Prostate gland (tissue), 2 donors: Measurements from ENCODE around the gene MRPL50. TPM values are rescaled to one million over a fixed set of nuclear protein-coding genes. Genes with fewer than 3 reads are reported as not detected.

Experiments used
- DNase-seq: peaks from one replicate; pipeline ENCODE4 v3.0.0-alpha.2; 2019; ENCODE audit warnings: low spot score
- H3K27ac ChIP-seq, 2 donors: fragments of 200-600 bp; sonication (generic); 2 replicates each; pipeline ENCODE4 v1.5.1; 2017 to 2019
- H3K27me3 ChIP-seq: fragments of 200-600 bp; sonication (generic); replicated peaks from 2 replicates; pipeline ENCODE4 v1.5.1; 2019; ENCODE audit not compliant: insufficient read depth
- H3K36me3 ChIP-seq, 2 donors: fragments of 200-600 bp; sonication (generic); 1 replicate in 1 of 2; 2 replicates in 1 of 2; pipeline versions ENCODE4 v1.5.1 to v1.8.1; 2017 to 2019
- H3K4me1 ChIP-seq: fragments of 200-600 bp; sonication (generic); replicated peaks from 2 replicates; pipeline ENCODE4 v1.5.1; 2019
- H3K4me3 ChIP-seq, 2 donors: fragments of 200-600 bp; sonication (generic); 2 replicates each; pipeline ENCODE4 v1.5.1; 2017 to 2019
- H3K9me3 ChIP-seq: fragments of 200-600 bp; sonication (generic); 2 replicates; pipeline ENCODE4 v1.5.1; 2017
- CTCF ChIP-seq, 4 experiments: fragments of 200-600 bp in 2 of 4; fragments of 450-650 bp in 2 of 4; sonication (generic) in 2 of 4; IDR thresholded peaks; 1 replicate in 3 of 4; 2 replicates in 1 of 4; pipeline ENCODE4 v1.5.1; 2016 to 2019; ENCODE audit warnings: antibody characterized with exemption in 4 of 4, mild to moderate bottlenecking in 2 of 4, moderate library complexity in 2 of 4
- POLR2A ChIP-seq: fragments of 450-650 bp; IDR thresholded peaks from one replicate; pipeline ENCODE4 v1.6.1; 2016; ENCODE audit warnings: antibody characterized with exemption, mild to moderate bottlenecking
- POLR2AphosphoS5 ChIP-seq: sonication (generic); formaldehyde crosslinking; IDR thresholded peaks from one replicate; pipeline ENCODE4 v1.6.1; 2017; ENCODE audit warnings: antibody characterized with exemption
- WGBS: methylation state at CpG from one replicate; pipeline ENCODE4 v1.1.5; 2018; 5-methylcytosine and 5-hydroxymethylcytosine counted together
- intact Hi-C: fragments of 100-400 bp; cut with DNase I; formaldehyde crosslinking; loops from one replicate; pipeline ENCODE4 v1.14.2; 2022
- total RNA-seq, 2 donors: library from RNA; depleted of rRNA; stranded (reverse); fragments of >200 nt; gene quantifications; one replicate each; pipeline ENCODE4 v1.1.0, GENCODE V29; 2016

The MRPL50 gene
- total RNA-seq, 2 donors from 2014 or later, result 10.3 to 12.5 TPM

DNA sequence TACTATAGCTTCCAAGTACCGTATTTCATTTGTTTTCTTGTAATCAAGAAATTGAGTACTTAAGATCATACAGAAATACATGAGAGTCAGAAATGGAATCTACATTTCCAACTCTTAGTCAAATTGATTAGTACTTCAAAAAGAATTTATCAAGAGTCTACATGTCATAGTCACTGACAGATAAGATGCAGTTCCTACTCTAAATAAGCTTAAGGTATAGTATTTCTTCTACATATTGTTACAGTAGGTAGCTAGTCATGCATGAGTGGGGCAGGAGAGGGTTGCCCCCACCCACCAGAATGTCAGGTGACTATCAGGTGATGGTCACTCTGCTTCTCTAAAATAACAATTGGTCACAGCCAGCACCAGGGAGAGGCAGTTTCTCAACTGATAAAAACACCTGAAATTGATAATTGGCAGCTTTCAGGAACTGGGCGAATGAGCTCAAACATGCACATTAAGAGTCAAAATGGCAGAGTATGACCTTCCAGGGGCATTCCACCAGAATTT is 16.5 kb downstream of the MRPL50 start:
- no peaks in the 10 kb centered on the region for H3K9me3 ChIP-seq
- no peaks in the 10 kb centered on the region for H3K36me3 ChIP-seq
- TF ChIP-seq POLR2AphosphoS5, result no peak
- no peak for TF ChIP-seq POLR2A
- TF ChIP-seq CTCF (IDR thresholded peaks at IDR 0.05), result no peak
- H3K4me1 ChIP-seq, result no peaks in the 10 kb centered on the region
- DNase-seq, result no peak
- WGBS, result 97% methylated on average over 2 of the region's 2 CpGs
- H3K27ac ChIP-seq, result no peak overlapping the region
- H3K4me3 ChIP-seq, result no peak overlapping the region
- H3K27me3 ChIP-seq, result no peaks in the 10 kb centered on the region
- intact Hi-C loops, result no loop called here

GRCh38 chr9:101381118-101381517 is 17.3 kb downstream of the MRPL50 start:
- Histone ChIP-seq H3K4me3 (no peak overlapping the region), H3K27ac (no peak overlapping the region), H3K4me1 (no peaks in the 10 kb centered on the region), H3K36me3 (no peaks in the 10 kb centered on the region), H3K9me3 (no peaks in the 10 kb centered on the region), H3K27me3 (no peaks in the 10 kb centered on the region)
- WGBS, result 94% methylated on average over 3 of the region's 3 CpGs
- intact Hi-C loops, result no loop called here
- DNase-seq, result no peak
- TF ChIP-seq POLR2A, result no peak
- TF ChIP-seq CTCF (IDR thresholded peaks at IDR 0.05), result no peak
- TF ChIP-seq POLR2AphosphoS5, result no peak

DNA sequence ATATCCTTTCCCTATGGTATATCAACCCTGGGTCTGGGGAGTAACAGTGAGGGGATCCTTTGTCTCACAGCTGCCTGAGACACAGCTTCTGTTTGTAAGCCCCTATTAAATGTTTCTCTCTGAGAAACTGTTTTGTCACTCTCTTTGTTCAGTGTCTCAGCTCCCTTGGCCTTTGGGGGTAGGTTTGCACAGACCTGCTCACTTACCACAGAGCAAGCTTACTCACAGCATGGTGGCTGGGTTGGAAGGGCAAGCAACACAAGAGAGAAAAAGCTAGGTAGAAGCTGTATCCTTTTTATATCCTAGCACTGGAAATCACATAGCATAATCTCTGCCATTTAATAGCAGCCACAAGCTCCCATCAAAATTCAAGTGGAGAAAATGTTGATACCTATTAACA is 18.1 kb downstream of the MRPL50 start:
- Histone ChIP-seq H3K4me1 (no peaks in the 10 kb centered on the region), H3K4me3 (no peak overlapping the region), H3K27me3 (no peaks in the 10 kb centered on the region), H3K36me3 (no peaks in the 10 kb centered on the region), H3K27ac (no peak overlapping the region), H3K9me3 (no peaks in the 10 kb centered on the region)
- no peak for TF ChIP-seq POLR2A
- TF ChIP-seq POLR2AphosphoS5, result no peak
- TF ChIP-seq CTCF (IDR thresholded peaks at IDR 0.05), result no peak
- DNase-seq, result no peak
- intact Hi-C loops, result no loop called here

DNA sequence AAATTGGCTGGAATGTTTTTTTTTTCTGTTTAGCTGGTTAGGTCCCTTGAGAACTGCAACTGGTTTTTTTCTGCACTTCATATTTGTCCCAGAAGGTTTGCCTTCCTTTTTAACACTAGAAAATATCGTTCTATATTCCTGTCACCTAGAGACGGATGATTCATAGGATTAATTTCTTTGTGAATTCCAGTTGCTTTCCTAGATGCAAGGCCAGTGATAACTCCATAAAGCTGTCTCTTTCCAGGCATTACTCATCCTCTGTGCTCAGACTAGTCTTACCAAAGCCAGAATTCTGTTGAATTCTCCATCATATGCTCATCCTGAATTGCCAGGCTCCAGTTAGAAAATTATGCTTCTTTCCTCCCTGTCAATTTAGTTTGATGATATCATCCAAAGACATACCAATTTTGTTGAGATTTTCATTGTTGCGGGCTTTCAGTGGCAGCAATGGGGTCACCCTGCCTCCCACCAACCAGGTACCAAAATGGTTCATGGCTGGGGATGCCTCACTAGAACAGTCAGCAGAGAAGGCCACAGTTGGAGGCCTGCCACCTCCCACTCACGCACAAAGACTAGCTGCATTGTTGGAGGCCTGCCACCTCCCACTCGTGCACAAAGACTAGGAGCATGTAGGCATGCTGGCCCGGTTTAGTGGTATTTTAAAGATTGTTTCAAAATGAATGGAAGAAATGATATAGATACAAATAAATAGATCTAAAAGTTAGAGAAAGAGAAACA is 22.1 kb downstream of the MRPL50 start:
- Histone ChIP-seq H3K4me3 (no peak overlapping the region), H3K27me3 (no peaks in the 10 kb centered on the region), H3K36me3 (no peaks in the 10 kb centered on the region), H3K27ac (no peak overlapping the region), H3K9me3 (no peaks in the 10 kb centered on the region), H3K4me1 (no peaks in the 10 kb centered on the region)
- intact Hi-C loops, result no loop called here
- WGBS, result 55% methylated on average over 6 of the region's 6 CpGs
- TF ChIP-seq CTCF (IDR thresholded peaks at IDR 0.05) (no peak), POLR2A (no peak), POLR2AphosphoS5 (no peak)
- no peak for DNase-seq

GRCh38 chr9:101375546-101375945 is 22.9 kb downstream of the MRPL50 start:
- Histone ChIP-seq H3K27ac (no peak overlapping the region), H3K9me3 (no peaks in the 10 kb centered on the region), H3K4me3 (no peak overlapping the region), H3K4me1 (no peaks in the 10 kb centered on the region), H3K27me3 (no peaks in the 10 kb centered on the region), H3K36me3 (no peaks in the 10 kb centered on the region)
- intact Hi-C loops, result no loop called here
- 93% methylated on average over 12 of the region's 12 CpGs for WGBS
- no peak for DNase-seq
- no peak for TF ChIP-seq POLR2A
- no peak for TF ChIP-seq POLR2AphosphoS5
- no peak for TF ChIP-seq CTCF (IDR thresholded peaks at IDR 0.05)
